Suprapubic skin (tissue), 4 donors: ENCODE measurements around the gene YES1. TPM values are rescaled to one million over a fixed set of nuclear protein-coding genes. Genes with fewer than 3 reads are reported as not detected.

ENCODE experiments used
- DNase-seq, 2 donors: peaks; one replicate each; pipeline ENCODE4 v3.0.0-alpha.2; 2019; ENCODE audit warnings: low spot score in 2 of 2
- H3K27ac ChIP-seq: fragments of 200-600 bp; sonication (generic); one replicate; pipeline ENCODE4 v1.5.1; 2019
- H3K27me3 ChIP-seq: fragments of 200-600 bp; sonication (generic); one replicate; pipeline ENCODE4 v1.5.1; 2019
- H3K36me3 ChIP-seq: fragments of 200-600 bp; sonication (generic); one replicate; pipeline ENCODE4 v1.5.1; 2019
- H3K4me1 ChIP-seq: fragments of 200-600 bp; sonication (generic); one replicate; pipeline ENCODE4 v1.5.1; 2019
- H3K4me3 ChIP-seq: fragments of 200-600 bp; sonication (generic); one replicate; pipeline ENCODE4 v1.5.1; 2019; ENCODE audit warnings: mild to moderate bottlenecking
- H3K9me3 ChIP-seq: fragments of 200-600 bp; sonication (generic); one replicate; pipeline ENCODE4 v1.5.1; 2019
- EP300 ChIP-seq: sonication (generic); formaldehyde crosslinking; IDR thresholded peaks from one replicate; pipeline ENCODE4 v1.6.1; 2017; ENCODE audit warnings: antibody characterized with exemption
- POLR2A ChIP-seq, 2 donors: fragments of 450-650 bp; IDR thresholded peaks; one replicate each; pipeline ENCODE4 v1.6.1; 2017; ENCODE audit warnings: antibody characterized with exemption in 2 of 2, mild to moderate bottlenecking in 2 of 2, moderate library complexity in 2 of 2
- POLR2AphosphoS5 ChIP-seq, 3 donors: sonication (generic); formaldehyde crosslinking; IDR thresholded peaks; one replicate each; pipeline ENCODE4 v1.6.1; 2017; ENCODE audit warnings: antibody characterized with exemption in 3 of 3
- WGBS: methylation state at CpG from one replicate; pipeline ENCODE4 v1.1.5; 2018; 5-methylcytosine and 5-hydroxymethylcytosine counted together
- total RNA-seq, 4 donors: library from RNA; depleted of rRNA; stranded (reverse); fragments of >200 nt; gene quantifications; one replicate each; pipeline ENCODE4 v1.1.0, GENCODE V29; 2016
- TF ChIP-seq, protein P1 (sequence below), 2 donors: fragments of 200-600 bp in 1 of 2; fragments of 450-650 bp in 1 of 2; sonication (generic) in 1 of 2; IDR thresholded peaks; one replicate each; pipeline ENCODE4 v1.5.1; 2016 to 2019; ENCODE audit warnings: antibody characterized with exemption in 2 of 2, mild to moderate bottlenecking in 1 of 2, moderate library complexity in 1 of 2

Gene YES1
- total RNA-seq, 4 donors from 2014 or later: 98.6 to 102 (median 100) TPM

DNA sequence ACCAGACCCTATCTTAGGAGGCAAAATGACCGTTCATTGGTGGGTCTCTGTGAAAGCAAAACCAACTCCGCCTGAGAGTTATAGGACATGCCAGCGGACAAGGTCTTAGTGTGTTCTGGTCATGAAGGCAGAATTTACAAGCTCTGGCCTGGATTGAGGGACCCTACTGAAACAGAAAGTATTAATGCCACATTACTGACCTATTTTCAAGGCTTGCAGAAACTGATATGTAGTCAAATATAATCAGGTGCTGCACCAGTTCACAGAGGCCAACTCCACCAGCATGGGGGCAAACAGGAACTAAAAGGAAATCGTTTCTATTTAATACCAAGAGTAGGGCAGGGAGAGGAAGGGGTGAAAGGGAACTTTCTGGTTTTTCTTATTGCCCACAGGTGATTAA is 134.9 kb downstream of the YES1 start:
- no peaks in the 10 kb centered on the region for H3K27me3 ChIP-seq
- no peak for DNase-seq
- no peak overlapping the region for H3K4me3 ChIP-seq
- H3K9me3 ChIP-seq: no peaks in the 10 kb centered on the region
- H3K27ac ChIP-seq: no peak overlapping the region
- H3K36me3 ChIP-seq: peaks cover 63% of the 10 kb centered on the region
- WGBS: 83% methylated on average over 4 of the region's 4 CpGs
- TF ChIP-seq, protein P1, sequence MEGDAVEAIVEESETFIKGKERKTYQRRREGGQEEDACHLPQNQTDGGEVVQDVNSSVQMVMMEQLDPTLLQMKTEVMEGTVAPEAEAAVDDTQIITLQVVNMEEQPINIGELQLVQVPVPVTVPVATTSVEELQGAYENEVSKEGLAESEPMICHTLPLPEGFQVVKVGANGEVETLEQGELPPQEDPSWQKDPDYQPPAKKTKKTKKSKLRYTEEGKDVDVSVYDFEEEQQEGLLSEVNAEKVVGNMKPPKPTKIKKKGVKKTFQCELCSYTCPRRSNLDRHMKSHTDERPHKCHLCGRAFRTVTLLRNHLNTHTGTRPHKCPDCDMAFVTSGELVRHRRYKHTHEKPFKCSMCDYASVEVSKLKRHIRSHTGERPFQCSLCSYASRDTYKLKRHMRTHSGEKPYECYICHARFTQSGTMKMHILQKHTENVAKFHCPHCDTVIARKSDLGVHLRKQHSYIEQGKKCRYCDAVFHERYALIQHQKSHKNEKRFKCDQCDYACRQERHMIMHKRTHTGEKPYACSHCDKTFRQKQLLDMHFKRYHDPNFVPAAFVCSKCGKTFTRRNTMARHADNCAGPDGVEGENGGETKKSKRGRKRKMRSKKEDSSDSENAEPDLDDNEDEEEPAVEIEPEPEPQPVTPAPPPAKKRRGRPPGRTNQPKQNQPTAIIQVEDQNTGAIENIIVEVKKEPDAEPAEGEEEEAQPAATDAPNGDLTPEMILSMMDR (IDR thresholded peaks at IDR 0.05): no peak
- TF ChIP-seq EP300 (no peak), POLR2AphosphoS5 (IDR thresholded peaks at IDR 0.05) (no peak), POLR2A (IDR thresholded peaks at IDR 0.05) (no peak)
- H3K4me1 ChIP-seq: no peaks in the 10 kb centered on the region

DNA sequence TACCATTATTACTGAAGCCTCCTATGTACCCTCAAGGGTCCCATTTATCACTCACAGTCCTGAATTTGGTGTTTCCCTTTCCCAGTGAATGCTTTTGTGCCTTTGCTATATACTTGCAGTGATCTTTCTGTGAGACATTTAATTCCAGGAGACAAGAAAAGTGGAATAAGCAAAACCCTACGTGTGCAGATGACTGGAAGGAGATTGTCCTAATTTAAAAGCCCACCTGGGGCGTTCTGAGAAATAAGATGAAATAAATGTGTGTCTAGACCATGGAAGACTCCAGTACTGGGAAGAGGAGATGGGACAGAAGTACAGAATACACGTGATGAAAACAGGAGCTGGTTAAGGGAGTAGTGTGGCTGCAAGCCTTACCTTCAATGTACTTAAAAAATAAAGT is 135.3 kb downstream of the YES1 start:
- Histone ChIP-seq H3K9me3 (no peaks in the 10 kb centered on the region), H3K27me3 (no peaks in the 10 kb centered on the region), H3K4me3 (no peak overlapping the region), H3K27ac (no peak overlapping the region), H3K4me1 (no peaks in the 10 kb centered on the region), H3K36me3 (peaks cover 60% of the 10 kb centered on the region)
- no peak for DNase-seq
- WGBS: 93% methylated on average over 3 of the region's 3 CpGs
- TF ChIP-seq, protein P1 (IDR thresholded peaks at IDR 0.05): no peak
- TF ChIP-seq POLR2AphosphoS5 (IDR thresholded peaks at IDR 0.05): no peak
- no peak for TF ChIP-seq EP300
- TF ChIP-seq POLR2A (IDR thresholded peaks at IDR 0.05): no peak

DNA sequence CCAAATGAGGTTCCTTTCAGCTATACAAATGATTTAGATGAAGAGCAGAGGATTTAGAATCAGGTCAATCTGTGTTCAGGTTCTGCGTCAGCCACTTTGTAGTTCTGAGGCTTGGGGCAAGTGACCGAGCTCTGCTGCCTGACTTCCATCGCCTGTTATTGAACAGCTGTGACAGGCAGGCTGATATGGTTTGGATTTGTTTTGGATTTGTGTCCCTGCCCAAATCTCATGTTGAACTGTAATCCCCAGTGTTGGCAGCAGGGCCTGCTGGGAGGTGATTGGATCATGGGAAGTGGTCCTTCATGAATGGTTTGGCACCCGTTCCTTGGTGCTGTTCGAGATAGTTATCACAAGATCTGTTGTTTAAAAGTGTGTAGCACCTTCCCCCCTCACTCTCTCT is 136.0 kb downstream of the YES1 start:
- no peak for TF ChIP-seq EP300

DNA sequence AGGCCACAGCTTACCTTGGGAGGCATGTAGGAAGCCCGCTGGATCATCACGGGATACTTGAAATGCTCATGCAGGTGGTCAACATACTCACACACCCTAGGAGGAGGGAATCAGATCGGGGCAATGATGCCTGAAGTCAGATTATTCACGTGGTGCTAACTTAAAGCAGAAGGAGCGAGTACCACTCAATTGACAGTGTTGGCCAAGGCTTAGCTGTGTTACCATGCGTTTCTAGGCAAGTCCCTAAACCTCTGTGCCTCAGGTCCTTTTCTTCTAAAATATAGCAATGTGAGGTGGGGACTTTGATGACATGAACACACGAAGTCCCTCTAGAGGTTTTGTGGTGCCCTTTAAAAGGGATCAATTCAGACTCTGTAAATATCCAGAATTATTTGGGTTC is 136.7 kb downstream of the YES1 start:
- Histone ChIP-seq H3K27ac (no peak overlapping the region), H3K36me3 (peaks cover 64% of the 10 kb centered on the region), H3K9me3 (no peaks in the 10 kb centered on the region), H3K4me1 (no peaks in the 10 kb centered on the region), H3K27me3 (no peaks in the 10 kb centered on the region), H3K4me3 (no peak overlapping the region)
- no peak for DNase-seq
- 84% methylated on average over 7 of the region's 7 CpGs for WGBS
- TF ChIP-seq, protein P1 (IDR thresholded peaks at IDR 0.05): no peak
- no peak for TF ChIP-seq EP300
- no peak for TF ChIP-seq POLR2A (IDR thresholded peaks at IDR 0.05)
- no peak for TF ChIP-seq POLR2AphosphoS5 (IDR thresholded peaks at IDR 0.05)

More for the DNA sequence above, 136.0 kb downstream of the YES1 start:
- Histone ChIP-seq H3K4me1 (no peaks in the 10 kb centered on the region), H3K27me3 (no peaks in the 10 kb centered on the region), H3K4me3 (no peak overlapping the region), H3K36me3 (peaks cover 57% of the 10 kb centered on the region), H3K9me3 (no peaks in the 10 kb centered on the region), H3K27ac (no peak overlapping the region)
- 91% methylated on average over 5 of the region's 5 CpGs for WGBS
- DNase-seq: no peak

DNA sequence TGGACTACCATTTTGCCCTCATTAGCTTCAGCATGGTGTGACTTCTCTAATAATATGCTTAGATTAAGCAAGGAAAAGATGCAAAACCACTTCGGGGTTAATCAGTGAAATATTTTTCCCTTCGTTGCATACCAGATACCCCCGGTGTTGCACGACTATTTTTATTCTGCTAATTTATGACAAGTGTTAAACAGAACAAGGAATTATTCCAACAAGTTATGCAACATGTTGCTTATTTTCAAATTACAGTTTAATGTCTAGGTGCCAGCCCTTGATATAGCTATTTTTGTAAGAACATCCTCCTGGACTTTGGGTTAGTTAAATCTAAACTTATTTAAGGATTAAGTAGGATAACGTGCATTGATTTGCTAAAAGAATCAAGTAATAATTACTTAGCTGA is 138.3 kb downstream of the YES1 start:
- H3K9me3 ChIP-seq: no peaks in the 10 kb centered on the region
- no peaks in the 10 kb centered on the region for H3K4me1 ChIP-seq
- H3K27ac ChIP-seq: no peak overlapping the region
- DNase-seq: no peak
- WGBS: 47% methylated on average over 5 of the region's 5 CpGs
- no peak overlapping the region for H3K4me3 ChIP-seq
- H3K36me3 ChIP-seq: peaks cover 61% of the 10 kb centered on the region
- H3K27me3 ChIP-seq: no peaks in the 10 kb centered on the region
- no peak for TF ChIP-seq POLR2A (IDR thresholded peaks at IDR 0.05)
- no peak for TF ChIP-seq EP300

DNA sequence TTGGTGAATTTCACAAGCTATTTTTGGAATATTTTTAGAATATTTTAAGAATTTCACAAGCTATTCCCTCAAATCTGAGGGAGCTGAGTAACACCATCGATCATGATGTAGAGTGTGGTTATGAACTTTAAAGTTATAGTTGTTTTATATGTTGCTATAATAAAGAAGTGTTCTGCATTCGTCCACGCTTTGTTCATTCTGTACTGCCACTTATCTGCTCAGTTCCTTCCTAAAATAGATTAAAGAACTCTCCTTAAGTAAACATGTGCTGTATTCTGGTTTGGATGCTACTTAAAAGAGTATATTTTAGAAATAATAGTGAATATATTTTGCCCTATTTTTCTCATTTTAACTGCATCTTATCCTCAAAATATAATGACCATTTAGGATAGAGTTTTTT is 138.7 kb downstream of the YES1 start:
- Histone ChIP-seq H3K4me1 (no peaks in the 10 kb centered on the region), H3K4me3 (no peak overlapping the region), H3K27ac (no peak overlapping the region), H3K36me3 (peaks cover 56% of the 10 kb centered on the region), H3K9me3 (no peaks in the 10 kb centered on the region), H3K27me3 (no peaks in the 10 kb centered on the region)
- WGBS: 86% methylated on average over 3 of the region's 3 CpGs
- DNase-seq: no peak
- TF ChIP-seq, protein P1 (IDR thresholded peaks at IDR 0.05): no peak
- TF ChIP-seq EP300 (no peak), POLR2A (IDR thresholded peaks at IDR 0.05) (no peak), POLR2AphosphoS5 (IDR thresholded peaks at IDR 0.05) (no peak)

Other genes with a start within 250 kb of the YES1 start
- gene CETN1, start 231.9 kb downstream of the YES1 start, total RNA-seq: not detected
- gene CLUL1, start 215.3 kb downstream of the YES1 start, total RNA-seq: 1 to 10 TPM in 3 of 4 donors, not detected in 1; 1.4 to 6.9 (median 3.5) TPM
- 1 to 10 TPM; 2.6 to 5.9 (median 3.2) TPM for gene TYMS, start 154.6 kb downstream of the YES1 start, total RNA-seq
- gene ENOSF1, start 99.6 kb downstream of the YES1 start, total RNA-seq: 100 to 1,000 TPM in 1 of 4 donors, 10 to 100 TPM in 3; 31.8 to 159 (median 64.3) TPM
- not detected for gene ADCYAP1, start 92.6 kb upstream of the YES1 start, total RNA-seq